GM18909 (cell line): ENCODE data around the gene CATSPERZ.

Experiments
- ATAC-seq: cut with Tn5 transposase; IDR thresholded peaks from one replicate; pipeline ENCODE4 v1.9.1; 2021; ENCODE audit warnings: mild to moderate bottlenecking; ENCODE audit not compliant: unreplicated experiment, poor library complexity

The CATSPERZ gene

DNA sequence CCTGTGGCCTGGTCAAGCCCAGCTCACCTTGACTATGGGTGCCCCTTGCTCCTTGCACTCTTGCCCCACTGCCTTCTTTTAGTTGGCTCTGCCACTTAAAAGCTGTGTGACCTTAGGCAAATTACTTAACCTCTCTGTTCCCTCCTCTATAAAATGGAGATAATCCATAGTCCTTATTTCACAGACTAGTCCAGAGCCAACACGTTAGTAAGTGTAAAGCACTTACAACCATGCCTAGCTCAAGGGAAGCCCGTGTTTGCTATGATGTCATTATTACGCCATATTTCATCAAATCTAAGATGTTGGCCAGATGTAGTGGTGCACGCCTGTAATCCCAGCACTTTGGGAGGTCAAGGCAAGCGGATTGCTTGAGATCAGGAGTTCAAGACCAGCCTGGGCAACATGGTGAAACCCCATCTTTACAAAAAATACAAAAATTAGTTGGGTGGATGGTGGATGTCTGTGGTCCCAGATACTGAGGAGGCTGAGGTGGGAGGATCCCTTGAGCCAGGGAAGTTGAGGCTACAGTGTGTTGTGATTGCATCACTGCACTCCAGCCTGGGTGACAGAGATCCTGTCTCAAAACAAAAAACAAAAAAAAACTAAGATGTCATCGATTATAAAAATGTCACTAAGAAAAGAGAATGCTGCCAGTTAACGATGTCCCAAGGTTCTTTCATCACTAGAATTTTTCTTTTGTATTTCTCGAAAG is 37.5 kb downstream of the CATSPERZ start:
- no peak for ATAC-seq

DNA sequence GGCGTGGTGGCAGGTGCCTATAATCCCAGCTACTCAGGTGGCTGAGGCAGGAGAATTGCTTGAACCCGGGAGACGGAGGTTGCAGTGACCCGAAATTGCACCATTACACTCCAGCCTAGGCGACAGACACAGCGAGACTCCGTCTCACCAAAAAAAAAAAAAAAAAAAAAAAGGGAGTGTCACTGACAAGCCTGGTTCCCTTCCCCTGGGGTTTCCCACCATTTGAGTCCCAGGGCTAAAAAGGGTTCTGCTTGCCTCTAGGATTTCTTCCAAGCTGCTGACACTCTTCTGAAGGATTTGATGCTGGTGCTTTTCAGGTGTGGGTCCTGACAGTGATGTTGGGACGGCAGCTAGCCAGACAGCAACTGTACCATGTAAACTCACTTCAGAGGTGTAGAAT is 38.6 kb downstream of the CATSPERZ start:
- no peak for ATAC-seq

DNA sequence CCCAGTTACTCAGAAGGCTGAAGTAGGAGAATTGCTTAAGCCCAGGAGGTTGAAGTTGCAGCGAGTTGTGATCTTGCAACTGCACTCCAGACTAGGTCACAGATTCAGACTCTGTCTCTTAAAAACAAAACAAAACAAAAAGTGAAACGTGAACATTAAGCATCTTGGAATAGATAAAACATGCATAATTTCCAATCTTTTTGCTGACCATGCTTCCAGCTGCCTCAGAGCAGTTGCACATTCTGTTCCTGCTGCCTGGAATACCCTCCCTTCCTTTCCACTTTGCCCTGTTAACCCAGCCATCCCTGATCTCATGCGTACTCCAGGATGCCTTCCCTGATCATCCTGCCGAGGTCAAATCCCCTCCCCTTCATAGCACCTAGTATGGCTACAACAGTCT is 39.1 kb downstream of the CATSPERZ start:
- no peak for ATAC-seq

DNA sequence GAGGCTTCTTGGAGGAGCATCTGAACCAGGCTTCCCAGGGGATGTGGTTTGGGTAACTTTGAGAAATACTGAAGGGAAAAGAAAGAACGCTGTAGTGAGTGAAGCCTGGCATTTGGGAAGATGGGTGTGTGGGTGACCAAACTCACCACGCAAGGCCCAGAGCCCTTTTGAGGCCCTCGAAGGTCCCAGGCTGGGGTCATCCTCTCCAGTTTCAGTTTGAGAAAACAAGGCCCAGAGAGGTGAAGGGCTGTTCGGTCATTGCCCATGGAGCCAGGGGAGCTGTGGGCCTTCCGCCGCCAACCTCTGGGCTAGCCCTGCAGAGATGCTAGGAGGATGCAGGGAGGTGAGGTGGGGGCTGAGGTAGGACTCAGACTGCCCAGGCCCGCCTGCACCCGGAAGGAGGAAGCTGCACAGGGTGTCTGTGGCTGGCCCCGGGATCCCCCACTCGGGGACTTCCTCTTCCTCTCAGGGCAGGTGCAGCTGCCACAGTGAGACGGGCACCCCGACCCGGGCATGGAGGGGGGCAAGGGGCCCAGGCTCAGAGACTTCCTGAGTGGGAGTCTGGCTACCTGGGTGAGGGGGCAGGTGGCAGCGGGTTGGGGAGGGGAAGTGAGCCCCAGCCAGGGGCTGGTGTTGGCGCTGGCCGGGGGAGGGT is 39.7 kb downstream of the CATSPERZ start, which contains the start of gene CCDC88B:
TSS of gene CCDC88B (plus strand) at position 451 of the 655 bp plus-strand sequence. CDS start at position 514, 63 bp downstream.
- ATAC-seq: peak; percentile 52

DNA sequence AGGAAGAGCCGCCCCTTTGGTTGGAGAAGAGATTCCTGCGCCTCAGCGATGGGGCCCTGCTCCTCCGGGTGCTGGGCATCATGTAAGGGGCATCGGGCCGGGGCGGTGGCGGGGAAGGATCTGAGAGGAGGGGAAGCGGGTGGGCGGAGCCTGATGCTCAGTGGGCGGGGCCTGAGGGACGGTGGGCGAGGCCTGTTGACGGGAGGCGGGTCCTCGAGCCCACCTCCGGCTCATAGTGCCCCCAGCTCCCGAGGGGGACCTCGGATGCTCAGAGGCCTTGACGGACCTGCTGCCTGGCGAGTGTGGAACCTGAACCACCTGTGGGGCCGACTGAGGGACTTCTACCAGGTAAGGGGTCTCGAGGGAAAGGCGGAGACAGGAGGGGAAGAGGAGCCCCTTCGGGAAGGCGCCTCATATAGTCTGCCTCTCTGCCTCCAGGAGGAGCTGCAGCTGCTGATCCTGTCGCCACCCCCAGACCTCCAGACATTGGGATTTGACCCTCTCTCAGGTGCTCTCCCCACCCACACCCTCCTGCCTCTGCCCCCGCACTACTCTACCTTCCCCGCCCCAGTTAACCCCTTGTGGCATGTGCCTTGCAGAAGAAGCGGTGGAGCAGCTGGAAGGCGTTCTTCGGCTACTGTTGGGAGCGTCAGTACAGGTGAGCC is 40.6 kb downstream of the CATSPERZ start:
- no peak for ATAC-seq

DNA sequence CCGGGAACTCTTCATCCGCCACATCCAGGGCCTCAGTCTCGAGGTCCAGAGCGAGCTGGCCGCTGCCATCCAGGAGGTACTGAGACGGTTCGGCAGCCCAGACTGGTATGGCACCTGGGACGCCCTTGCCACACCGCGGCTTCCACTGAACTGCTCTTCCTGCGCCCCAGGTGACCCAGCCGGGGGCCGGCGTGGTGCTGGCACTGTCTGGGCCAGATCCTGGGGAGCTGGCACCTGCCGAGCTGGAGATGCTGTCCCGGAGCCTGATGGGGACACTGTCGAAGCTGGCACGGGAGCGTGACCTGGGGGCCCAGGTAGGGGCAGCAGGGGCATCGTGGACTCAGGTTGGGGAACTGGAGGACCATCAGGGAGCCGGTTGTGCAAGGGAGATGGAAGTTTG is 41.3 kb downstream of the CATSPERZ start:
- no peak for ATAC-seq

DNA sequence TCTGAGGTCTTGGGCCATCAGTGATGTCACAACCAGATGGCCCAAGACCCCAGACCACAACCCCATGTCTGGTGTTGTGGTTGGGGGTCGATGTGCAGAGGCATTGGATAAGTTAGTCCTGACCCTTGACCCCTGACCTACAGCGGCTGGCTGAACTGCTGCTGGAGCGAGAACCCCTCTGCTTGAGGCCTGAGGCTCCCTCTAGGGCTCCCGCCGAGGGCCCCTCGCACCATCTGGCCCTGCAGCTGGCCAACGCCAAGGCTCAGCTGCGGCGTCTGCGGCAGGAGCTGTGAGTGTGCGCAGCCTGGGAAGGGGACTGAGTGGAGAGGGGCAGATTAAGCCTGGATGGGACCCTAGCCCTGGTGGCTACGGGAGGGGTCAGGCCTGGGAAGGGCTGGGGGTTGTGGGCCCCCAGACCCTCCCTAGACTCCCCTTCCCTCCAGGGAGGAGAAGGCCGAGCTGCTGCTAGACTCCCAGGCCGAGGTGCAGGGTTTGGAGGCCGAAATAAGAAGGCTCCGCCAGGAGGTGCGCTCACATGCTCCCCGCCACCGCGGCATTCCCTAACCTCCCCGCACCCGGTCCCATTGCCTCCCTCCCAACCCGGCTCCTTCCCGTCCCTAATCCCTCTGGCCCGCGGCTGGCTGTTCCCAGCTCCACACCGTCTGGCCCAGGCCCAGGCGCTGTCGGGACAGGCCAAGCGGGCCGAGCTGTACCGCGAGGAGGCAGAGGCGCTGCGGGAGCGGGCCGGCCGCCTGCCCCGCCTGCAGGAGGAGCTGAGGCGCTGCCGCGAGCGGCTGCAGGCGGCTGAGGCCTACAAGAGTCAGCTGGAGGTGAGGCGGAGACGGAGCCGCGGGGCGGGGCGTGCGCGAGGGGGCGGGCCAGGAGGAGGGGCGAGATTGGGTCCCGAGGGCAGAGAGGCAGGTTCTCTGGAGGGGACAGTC is 42.0 kb downstream of the CATSPERZ start:
- ATAC-seq: no peak

DNA sequence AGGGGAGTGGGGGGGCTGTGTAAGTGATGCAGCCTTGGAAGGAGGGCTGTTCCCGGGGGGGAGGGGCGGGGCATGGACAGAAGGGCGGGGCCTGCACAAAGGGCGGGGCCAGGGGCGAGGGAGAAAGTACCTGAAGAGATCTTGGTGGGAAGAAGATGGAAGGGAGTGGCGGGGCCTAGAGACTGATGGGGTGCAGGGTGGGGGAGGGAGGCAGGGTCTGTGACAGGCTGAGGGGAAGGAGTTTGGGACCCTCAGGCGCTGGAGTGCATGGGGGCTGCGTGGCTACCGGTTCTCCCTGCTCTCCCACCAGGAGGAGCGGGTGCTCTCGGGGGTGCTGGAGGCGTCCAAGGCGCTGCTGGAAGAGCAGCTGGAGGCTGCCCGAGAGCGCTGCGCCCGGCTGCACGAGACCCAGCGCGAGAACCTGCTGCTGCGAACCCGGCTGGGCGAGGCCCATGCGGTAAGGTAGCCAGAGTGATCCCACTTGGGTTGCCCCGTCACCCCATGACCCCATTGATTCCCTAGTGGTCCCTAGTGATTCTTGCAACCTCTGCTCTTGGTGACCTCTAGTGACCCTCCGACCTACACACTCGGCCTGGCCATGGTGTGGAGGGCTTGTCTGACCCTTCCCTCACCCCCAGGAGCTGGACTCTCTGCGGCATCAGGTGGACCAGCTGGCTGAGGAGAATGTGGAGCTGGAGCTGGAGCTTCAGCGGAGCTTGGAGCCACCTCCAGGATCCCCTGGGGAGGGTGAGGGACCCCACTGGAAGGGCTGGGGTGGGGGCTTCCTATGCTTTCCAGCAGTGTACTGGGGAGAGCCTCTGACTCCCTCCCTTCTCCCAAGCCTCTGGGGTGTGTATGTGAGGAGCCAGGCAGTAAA is 42.9 kb downstream of the CATSPERZ start:
- no peak for ATAC-seq

DNA sequence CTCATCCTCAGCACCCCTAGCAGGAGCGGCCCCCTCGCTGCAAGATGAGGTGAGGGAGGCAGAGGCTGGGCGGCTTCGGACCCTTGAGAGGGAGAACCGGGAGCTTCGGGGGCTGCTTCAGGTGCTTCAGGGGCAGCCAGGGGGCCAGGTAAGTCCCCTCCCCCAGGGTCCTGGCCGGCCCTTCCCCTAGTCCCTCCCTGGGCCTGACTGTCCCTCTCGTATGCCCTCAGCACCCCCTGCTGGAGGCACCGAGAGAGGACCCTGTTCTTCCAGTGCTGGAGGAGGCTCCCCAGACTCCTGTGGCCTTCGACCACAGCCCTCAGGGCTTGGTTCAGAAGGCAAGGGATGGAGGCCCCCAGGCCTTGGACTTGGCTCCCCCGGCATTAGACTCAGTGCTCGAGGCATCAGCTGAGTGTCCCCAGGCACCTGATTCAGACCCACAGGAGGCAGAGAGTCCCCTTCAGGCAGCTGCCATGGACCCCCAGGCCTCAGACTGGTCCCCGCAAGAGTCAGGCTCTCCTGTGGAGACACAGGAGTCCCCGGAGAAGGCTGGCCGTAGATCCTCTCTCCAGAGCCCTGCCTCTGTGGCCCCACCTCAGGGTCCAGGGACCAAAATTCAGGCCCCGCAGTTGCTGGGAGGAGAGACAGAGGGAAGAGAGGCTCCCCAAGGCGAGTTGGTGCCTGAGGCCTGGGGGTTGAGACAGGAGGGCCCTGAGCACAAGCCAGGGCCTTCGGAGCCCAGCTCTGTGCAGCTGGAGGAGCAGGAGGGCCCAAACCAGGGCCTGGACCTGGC is 43.8 kb downstream of the CATSPERZ start:
- no peak for ATAC-seq

DNA sequence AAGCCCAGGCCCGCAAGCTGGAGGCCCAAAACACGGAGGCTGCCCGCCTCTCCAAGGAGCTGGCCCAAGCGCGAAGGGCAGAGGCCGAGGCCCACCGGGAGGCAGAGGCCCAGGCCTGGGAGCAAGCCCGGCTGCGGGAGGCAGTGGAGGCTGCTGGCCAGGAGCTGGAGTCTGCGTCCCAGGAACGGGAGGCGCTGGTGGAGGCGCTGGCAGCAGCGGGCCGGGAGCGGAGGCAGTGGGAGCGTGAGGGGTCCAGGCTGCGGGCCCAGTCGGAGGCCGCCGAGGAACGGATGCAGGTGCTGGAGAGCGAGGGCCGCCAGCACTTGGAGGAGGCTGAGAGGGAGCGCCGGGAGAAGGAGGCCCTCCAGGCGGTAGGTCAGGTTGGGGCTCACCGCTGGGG is 44.6 kb downstream of the CATSPERZ start:
- no peak for ATAC-seq

DNA sequence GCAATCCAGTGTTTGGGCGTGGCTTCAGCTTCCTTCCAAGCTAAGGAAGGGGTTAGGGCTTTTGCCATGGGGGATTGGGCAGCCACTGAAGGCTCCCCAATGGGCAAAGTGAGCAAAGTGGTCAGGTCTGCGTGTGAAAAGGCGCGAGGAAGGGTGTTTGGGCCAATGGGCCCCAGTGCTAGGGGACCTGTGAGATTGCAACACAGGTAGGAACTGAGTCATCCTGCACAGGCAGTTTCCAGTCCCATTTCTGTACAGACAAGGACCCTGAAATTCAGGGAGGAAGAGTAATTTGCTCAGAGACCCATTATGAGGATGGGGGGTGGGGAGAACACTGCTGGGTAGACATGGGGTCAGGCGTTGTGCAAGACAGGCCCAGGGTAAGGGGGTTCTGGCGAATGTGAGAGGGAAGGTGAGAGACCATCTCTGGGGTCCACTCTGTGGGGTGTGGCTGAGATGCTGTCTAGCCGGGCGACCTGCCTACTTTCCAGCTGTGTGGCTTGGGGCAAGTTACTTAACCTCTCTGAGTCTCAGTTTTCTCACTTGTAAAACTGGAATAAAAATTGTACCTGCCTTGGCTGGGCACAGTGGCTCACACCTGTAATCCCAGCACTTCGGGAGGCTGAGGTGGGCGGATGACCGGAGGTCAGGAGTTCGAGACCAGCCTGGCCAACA is 47.2 kb downstream of the CATSPERZ start:
- ATAC-seq: no peak

DNA sequence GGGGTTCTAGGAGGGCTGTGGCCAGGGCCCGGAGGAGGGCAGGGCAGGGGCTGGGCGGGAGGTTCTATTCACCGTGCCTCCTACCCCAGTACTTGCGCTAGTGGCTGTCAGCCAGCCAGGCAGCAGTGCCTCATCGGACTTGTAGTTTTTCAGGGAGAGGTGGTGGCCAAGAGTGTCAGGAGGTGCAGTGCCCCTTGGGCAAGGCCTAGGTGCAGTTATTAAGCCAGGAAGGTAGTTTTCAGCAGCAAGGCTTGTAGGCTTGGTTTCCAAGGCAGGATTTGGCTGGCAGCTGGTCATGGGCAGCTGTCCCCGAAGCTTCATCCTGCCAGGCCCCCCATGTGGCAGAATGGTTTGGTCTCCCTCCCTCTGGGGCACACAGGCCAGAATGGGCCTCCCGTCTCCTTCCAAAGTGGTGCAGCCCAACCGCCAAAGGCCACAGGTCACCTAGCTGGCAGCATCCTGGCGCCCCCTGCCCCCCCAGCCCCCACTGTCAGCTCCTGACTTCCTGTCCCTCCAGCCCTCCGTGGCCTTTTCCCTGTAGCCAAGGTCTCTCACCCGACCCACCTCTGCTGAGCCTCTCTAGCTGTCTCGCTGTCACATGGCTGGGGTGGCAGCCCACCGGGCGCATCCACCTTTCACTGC is 48.3 kb downstream of the CATSPERZ start:
- no peak for ATAC-seq

DNA sequence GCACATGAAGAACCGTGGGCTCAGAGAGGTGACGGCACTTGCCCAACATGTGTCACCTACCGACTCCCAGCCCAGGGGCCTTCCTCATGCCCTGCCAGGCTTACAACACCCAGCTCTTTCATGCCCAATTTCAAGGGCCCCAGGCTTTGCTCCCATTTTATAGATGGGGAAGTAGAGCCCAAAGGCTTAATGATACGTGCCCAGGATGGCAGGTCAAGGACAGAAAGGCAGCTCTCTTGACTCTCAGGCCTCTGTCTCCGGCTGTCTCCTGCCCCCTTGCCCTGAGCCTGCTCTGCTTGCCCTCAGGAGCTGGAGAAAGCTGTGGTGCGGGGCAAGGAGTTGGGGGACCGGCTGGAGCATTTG is 48.8 kb downstream of the CATSPERZ start:
- ATAC-seq: no peak

DNA sequence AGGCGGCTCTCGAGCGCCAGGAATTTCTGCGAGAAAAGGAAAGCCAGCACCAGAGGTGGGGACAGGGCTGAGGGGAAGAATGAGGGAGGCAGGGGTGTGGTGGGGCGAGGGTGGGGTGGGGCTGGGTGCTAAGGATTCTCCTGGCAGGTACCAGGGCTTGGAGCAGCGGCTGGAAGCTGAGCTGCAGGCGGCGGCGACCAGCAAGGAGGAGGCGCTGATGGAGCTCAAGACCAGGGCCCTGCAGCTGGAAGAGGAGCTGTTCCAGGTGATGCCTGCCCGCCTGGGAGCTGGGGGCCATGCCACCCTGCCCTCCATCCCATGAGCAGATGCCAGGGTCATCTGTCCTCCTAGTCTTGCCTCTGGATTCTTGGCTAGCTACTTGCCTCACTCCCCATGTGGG is 49.2 kb downstream of the CATSPERZ start:
- ATAC-seq: no peak

DNA sequence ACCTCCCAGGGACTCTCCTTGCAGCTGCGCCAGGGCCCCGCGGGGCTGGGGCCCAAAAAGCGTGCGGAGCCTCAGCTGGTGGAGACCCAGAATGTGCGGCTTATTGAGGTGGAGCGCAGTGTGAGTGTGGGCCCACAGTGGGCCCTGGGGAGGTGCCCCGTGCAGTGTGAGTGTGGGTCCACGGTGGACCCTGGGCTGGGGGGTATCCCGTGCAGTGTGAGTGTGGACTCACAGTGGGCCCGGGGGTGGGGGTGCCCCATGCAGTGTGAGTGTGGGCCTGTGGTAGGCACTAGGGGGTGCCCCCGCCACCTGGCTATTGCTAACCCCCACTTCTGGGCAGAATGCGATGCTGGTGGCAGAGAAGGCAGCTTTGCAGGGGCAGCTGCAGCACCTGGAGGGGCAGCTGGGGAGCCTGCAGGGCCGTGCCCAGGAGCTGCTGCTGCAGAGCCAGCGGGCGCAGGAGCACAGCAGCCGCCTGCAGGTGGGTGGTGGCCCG is 51.0 kb downstream of the CATSPERZ start:
- ATAC-seq: no peak

DNA sequence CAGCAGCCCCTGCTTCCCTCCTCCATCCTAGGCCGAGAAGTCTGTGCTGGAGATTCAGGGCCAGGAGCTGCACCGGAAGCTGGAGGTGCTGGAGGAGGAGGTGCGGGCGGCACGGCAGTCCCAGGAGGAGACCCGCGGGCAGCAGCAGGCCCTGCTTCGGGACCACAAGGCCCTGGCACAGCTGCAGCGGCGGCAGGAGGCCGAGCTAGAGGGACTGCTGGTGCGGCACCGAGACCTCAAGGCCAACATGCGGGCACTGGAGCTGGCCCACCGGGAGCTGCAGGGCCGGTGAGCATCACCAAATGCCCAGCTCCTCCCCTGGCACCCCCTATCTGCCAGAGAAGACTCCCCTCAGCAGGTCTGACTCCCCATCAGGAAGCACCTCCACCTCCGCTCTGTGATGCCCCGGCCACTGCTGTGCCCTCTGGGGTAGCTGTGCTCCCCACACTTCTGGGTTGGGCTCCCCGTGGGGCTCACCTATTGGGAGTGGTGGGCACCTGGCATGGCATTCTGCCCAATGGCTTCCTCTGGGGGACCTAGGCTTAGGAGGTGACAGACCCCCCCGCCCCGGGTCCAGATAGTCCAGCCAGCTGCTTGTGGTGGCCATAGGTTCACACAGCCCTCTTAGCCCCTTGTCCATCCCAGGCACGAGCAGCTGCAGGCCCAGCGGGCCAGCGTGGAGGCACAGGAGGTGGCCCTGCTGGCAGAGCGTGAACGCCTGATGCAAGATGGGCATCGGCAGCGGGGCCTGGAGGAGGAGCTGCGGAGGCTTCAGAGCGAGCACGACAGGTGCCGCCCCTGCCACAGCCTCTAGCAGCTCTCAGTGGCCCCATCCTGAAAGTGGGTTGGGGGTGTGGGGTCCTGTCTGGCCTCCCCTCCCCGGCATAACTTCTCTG is 52.2 kb downstream of the CATSPERZ start:
- no peak for ATAC-seq
